Endothelial cell of umbilical vein (primary cell): ENCODE data around the gene FMN1. TPM values are rescaled to one million over a fixed set of nuclear protein-coding genes. Genes with fewer than 3 reads are reported as not detected.

Experiments used
- BruUV-seq: library from RNA; stranded (reverse); fragments of 400-500 nt; replicated peaks from 2 replicates; lab custom pipeline; 2021; lab: Mats Ljungman, UMichigan
- CTCF ChIA-PET: fragments of 300-600, 350-600 bp; sonication (Branson Sonifier 250); formaldehyde crosslinking; loops from one replicate; lab custom pipeline; 2021; ENCODE audit warnings: antibody characterized with exemption, inconsistent platforms; lab: Charles Lee
- POLR2A ChIA-PET: fragments of 300-600, 350-600 bp; sonication (Branson Sonifier 250); formaldehyde crosslinking; loops from one replicate; lab custom pipeline; 2021; ENCODE audit warnings: antibody characterized with exemption, inconsistent platforms; lab: Charles Lee
- DNase-seq: peaks from one replicate; pipeline ENCODE4 v3.0.0-alpha.2; 2011; ENCODE audit warnings: low read depth, low spot score
- FAIRE-seq: peaks from 2 replicates; lab custom pipeline; 2011; peaks lifted over from hg19 to GRCh38; lab: Jason Lieb, UNC
- H2AFZ ChIP-seq: 2 replicates; pipeline ENCODE4 v1.6.0; 2012; ENCODE audit warnings: low read depth, low read length, control low read depth, inconsistent platforms
- H3K27ac ChIP-seq: 2 replicates; pipeline ENCODE4 v1.5.1; 2011; ENCODE audit warnings: low read depth, mild to moderate bottlenecking, control low read depth, low read length, moderate library complexity; ENCODE audit not compliant: insufficient read depth
- H3K27me3 ChIP-seq, 2 experiments: 2 replicates each; pipeline versions ENCODE4 v1.6.0 to v1.6.1; 2011; ENCODE audit warnings: low read length in 2 of 2, mixed read lengths in 1 of 2; ENCODE audit not compliant: control insufficient read depth in 2 of 2, insufficient read depth in 2 of 2
- H3K36me3 ChIP-seq, 2 experiments: 2 replicates in 1 of 2; 3 replicates in 1 of 2; pipeline ENCODE4 v1.5.1; 2011; ENCODE audit warnings: low read length in 2 of 2, mild to moderate bottlenecking in 1 of 2, moderate library complexity in 1 of 2; ENCODE audit not compliant: control insufficient read depth in 2 of 2, insufficient read depth in 2 of 2; ENCODE audit errors: extremely low read depth in 1 of 2
- H3K4me1 ChIP-seq: 3 replicates; pipeline ENCODE4 v1.5.1; 2011; ENCODE audit warnings: mild to moderate bottlenecking, low read length; ENCODE audit not compliant: control insufficient read depth, insufficient read depth; ENCODE audit errors: extremely low read depth
- H3K4me2 ChIP-seq: 2 replicates; pipeline ENCODE4 v1.6.1; 2011; ENCODE audit warnings: low read length, control low read depth, mixed read lengths; ENCODE audit not compliant: insufficient read depth
- H3K4me3 ChIP-seq, 3 experiments: fragments of 200-600 bp in 1 of 3; sonication (generic), shearing (Covaris generic) in 1 of 3; replicated peaks in 1 of 3; 2 replicates each; pipeline ENCODE4 v1.5.1; 2011 to 2016; ENCODE audit warnings: control low read depth in 3 of 3, low read length in 3 of 3, mild to moderate bottlenecking in 2 of 3, inconsistent platforms in 1 of 3, low read depth in 1 of 3, moderate library complexity in 1 of 3; ENCODE audit not compliant: insufficient read depth in 1 of 3
- H3K79me2 ChIP-seq: 2 replicates; pipeline ENCODE4 v1.6.0; 2012; ENCODE audit warnings: low read length, inconsistent platforms; ENCODE audit not compliant: control insufficient read depth, insufficient read depth
- H3K9ac ChIP-seq: replicated peaks from 2 replicates; pipeline ENCODE3; 2011; ENCODE audit warnings: low read length, control low read depth; ENCODE audit not compliant: insufficient read depth; ENCODE audit errors: extremely low read depth
- H3K9me1 ChIP-seq: replicated peaks from 3 replicates; pipeline ENCODE4 v1.6.0; 2011; ENCODE audit warnings: mild to moderate bottlenecking, low read length; ENCODE audit not compliant: control insufficient read depth, insufficient read depth; ENCODE audit errors: extremely low read depth
- H3K9me3 ChIP-seq: replicated peaks from 2 replicates; pipeline ENCODE4 v1.5.1; 2012; ENCODE audit warnings: low read length, inconsistent platforms; ENCODE audit not compliant: control insufficient read depth, insufficient read depth
- H4K20me1 ChIP-seq: replicated peaks from 2 replicates; pipeline ENCODE3; 2011; ENCODE audit warnings: mild to moderate bottlenecking, low read length; ENCODE audit not compliant: control insufficient read depth, insufficient read depth; ENCODE audit errors: extremely low read depth
- EZH2 ChIP-seq: IDR thresholded peaks from 2 replicates; pipeline ENCODE4 v1.6.1; 2012; ENCODE audit warnings: borderline replicate concordance, low read depth, mild to moderate bottlenecking, moderate library complexity, low read length, inconsistent platforms; ENCODE audit not compliant: severe bottlenecking
- FOS ChIP-seq: IDR thresholded peaks from 2 replicates; pipeline ENCODE4 v1.6.1; 2011; ENCODE audit warnings: mild to moderate bottlenecking, low read length, moderate library complexity, borderline replicate concordance; ENCODE audit not compliant: insufficient read depth
- GATA2 ChIP-seq: IDR thresholded peaks from 2 replicates; pipeline ENCODE4 v1.7.0; 2011; ENCODE audit warnings: low read depth, mild to moderate bottlenecking, moderate library complexity, mixed read lengths, low read length; ENCODE audit not compliant: insufficient read length, insufficient read depth
- JUN ChIP-seq: IDR thresholded peaks from 2 replicates; pipeline ENCODE4 v1.6.1; 2011; ENCODE audit warnings: borderline replicate concordance, low read depth; ENCODE audit not compliant: insufficient read length, insufficient read depth
- MYC ChIP-seq: IDR thresholded peaks from one replicate; pipeline ENCODE4 v1.6.1; 2011; ENCODE audit warnings: mild to moderate bottlenecking, low read depth, low read length
- POLR2A ChIP-seq: IDR thresholded peaks from 2 replicates; pipeline ENCODE4 v1.6.1; 2012; ENCODE audit warnings: low read depth, mild to moderate bottlenecking, control low read depth, low read length
- POLR2AphosphoS5 ChIP-seq: IDR thresholded peaks from 2 replicates; pipeline ENCODE4 v1.6.1; 2012; ENCODE audit warnings: low read depth, mild to moderate bottlenecking, control low read depth, low read length, moderate library complexity; ENCODE audit not compliant: insufficient read depth
- dilution Hi-C: fragments of 300-500 bp; cut with MboI; formaldehyde crosslinking; loops from one replicate; pipeline ENCODE4 v1.15.0; 2019; ENCODE audit warnings: low sequenced_read_pairs; ENCODE audit not compliant: extremely low pct_ligation_motif_present
- intact Hi-C: fragments of 100-400 bp; cut with micrococcal nuclease; formaldehyde crosslinking; loops from one replicate; pipeline ENCODE4 v1.10.0; 2022
- polyA plus RNA-seq, 4 experiments: library from polyadenylated mRNA; depleted of rRNA in 3 of 4; stranded (reverse) in 3 of 4; unstranded in 1 of 4; fragments of >200 nt; gene quantifications; 2 replicates each; pipeline versions ENCODE4 v1.2.1 to v1.2.3, GENCODE V29; 2011 to 2012; ENCODE audit warnings: missing spikeins in 1 of 4
- total RNA-seq: library from RNA; stranded (reverse); gene quantifications from 2 replicates; pipeline ENCODE4 v1.2.3, GENCODE V29; 2021
- TF ChIP-seq, protein P1 (sequence below), 2 donors: IDR thresholded peaks; 1 replicate in 1 of 2; 2 replicates in 1 of 2; pipeline ENCODE4 v1.5.1; 2011; ENCODE audit warnings: low read length in 2 of 2, mild to moderate bottlenecking in 2 of 2, moderate library complexity in 2 of 2, control low read depth in 1 of 2, inconsistent platforms in 1 of 2, low read depth in 1 of 2; ENCODE audit not compliant: insufficient read depth in 1 of 2; ENCODE audit errors: extremely low read depth in 1 of 2
- TF ChIP-seq, protein P2 (sequence below): IDR thresholded peaks from 2 replicates; pipeline ENCODE4 v1.6.1; 2011; ENCODE audit not compliant: insufficient read depth, insufficient read length

The FMN1 gene
- total and polyA plus RNA-seq, 2 donors (not counting 3 experiments of a cell fraction or from before 2014, with no cell fraction given) = 0.01 to 0.29 TPM

GRCh38 chr15:33157371-33158037 lies 37.0 kb downstream of the FMN1 start:
- H4K20me1 ChIP-seq = no peaks in the 10 kb centered on the region
- BruUV-seq = no TSS peak
- POLR2A ChIA-PET = no interaction called here
- FAIRE-seq (no peak), DNase-seq (no peak)
- no peaks in the 10 kb centered on the region for H3K9me3 ChIP-seq
- H3K9ac ChIP-seq = no peak overlapping the region
- no peak overlapping the region for H3K4me3 ChIP-seq
- TF ChIP-seq JUN = no peak
- no peak for TF ChIP-seq GATA2
- TF ChIP-seq POLR2AphosphoS5 = no peak
- TF ChIP-seq MYC = no peak
- TF ChIP-seq EZH2 = no peak
- TF ChIP-seq, protein P1, sequence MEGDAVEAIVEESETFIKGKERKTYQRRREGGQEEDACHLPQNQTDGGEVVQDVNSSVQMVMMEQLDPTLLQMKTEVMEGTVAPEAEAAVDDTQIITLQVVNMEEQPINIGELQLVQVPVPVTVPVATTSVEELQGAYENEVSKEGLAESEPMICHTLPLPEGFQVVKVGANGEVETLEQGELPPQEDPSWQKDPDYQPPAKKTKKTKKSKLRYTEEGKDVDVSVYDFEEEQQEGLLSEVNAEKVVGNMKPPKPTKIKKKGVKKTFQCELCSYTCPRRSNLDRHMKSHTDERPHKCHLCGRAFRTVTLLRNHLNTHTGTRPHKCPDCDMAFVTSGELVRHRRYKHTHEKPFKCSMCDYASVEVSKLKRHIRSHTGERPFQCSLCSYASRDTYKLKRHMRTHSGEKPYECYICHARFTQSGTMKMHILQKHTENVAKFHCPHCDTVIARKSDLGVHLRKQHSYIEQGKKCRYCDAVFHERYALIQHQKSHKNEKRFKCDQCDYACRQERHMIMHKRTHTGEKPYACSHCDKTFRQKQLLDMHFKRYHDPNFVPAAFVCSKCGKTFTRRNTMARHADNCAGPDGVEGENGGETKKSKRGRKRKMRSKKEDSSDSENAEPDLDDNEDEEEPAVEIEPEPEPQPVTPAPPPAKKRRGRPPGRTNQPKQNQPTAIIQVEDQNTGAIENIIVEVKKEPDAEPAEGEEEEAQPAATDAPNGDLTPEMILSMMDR (IDR thresholded peaks at IDR 0.05; ENCODE audit: extremely low read depth in 1 of 2, insufficient read depth in 1 of 2, low read depth in 1 of 2, low read length in 2 of 2) = no peak
- no peak for TF ChIP-seq FOS
- TF ChIP-seq, protein P2, sequence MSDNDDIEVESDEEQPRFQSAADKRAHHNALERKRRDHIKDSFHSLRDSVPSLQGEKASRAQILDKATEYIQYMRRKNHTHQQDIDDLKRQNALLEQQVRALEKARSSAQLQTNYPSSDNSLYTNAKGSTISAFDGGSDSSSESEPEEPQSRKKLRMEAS = no peak
- TF ChIP-seq POLR2A = no peak
- dilution Hi-C loops = no loop called here
- no peaks in the 10 kb centered on the region for H3K9me1 ChIP-seq
- no peaks in the 10 kb centered on the region for H3K36me3 ChIP-seq
- no peaks in the 10 kb centered on the region for H3K4me1 ChIP-seq
- H3K27ac ChIP-seq = no peak overlapping the region
- CTCF ChIA-PET = no interaction called here
- no peak overlapping the region for H3K4me2 ChIP-seq
- intact Hi-C loops = no loop called here
- H3K27me3 ChIP-seq = no peaks in the 10 kb centered on the region
- no peaks in the 10 kb centered on the region for H3K79me2 ChIP-seq
- H2AFZ ChIP-seq = no peak overlapping the region
